NOMO-1 treated with DMSO at 0.1 percent for 48 hours (cell line): Measurements from ENCODE around the gene WLS.

Source experiments
- DNase-seq: peaks from one replicate; lab custom pipeline; 2025; ENCODE audit not compliant: unreplicated experiment; lab: John Stamatoyannopoulos, UW

The WLS gene

DNA sequence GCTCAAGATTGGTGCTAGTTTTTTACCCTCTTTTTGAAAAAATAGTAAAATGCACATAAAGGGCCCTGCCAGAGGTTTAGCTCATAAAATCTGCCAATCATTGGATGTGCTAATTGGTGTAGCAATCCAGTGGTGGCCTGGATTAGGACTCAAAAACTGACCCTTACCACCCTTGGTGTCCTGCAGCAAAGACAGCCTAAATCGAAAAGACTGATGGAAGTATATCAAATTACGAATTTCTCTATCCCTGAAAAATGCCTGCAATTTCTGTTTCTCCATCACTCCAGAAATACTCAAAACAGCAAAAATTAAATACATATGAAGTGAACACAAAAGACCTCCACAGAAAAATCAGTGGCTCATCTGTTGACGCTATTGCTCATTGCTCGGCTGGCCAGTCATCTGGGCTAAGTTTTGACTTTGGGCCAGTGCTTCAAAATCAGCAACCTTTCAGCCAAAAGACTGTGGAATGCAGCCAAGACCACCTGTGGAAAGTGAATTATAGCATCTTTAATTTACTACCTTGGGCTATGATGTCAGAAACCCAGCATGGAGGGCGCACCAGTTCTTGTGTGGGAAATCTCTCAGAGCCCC is 30.0 kb downstream of the WLS start:
- no peak for DNase-seq

- DNase-seq, result no peak
Observed at GRCh38 chr1:68201546-68202238, 30.6 kb downstream of the WLS start.

DNA sequence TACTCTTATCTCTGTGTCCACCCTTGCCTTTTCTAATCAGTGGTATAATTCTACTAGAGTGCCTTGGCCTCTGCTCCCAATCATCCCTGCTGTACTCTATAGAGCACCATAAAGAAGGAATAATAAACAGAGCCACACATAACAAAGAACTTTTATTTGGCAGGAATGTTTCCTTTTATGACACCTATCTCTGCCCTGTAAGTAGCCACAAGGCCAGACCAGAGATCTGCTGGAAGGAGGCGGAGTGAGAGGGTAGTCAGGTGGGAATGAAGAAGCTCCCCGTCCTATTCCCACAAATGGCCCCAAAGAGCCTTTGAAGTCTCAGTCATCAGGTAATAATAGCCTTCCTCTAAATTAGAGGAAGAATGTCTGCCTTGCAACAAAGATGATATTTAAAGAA is 32.7 kb downstream of the WLS start:
- no peak for DNase-seq

DNA sequence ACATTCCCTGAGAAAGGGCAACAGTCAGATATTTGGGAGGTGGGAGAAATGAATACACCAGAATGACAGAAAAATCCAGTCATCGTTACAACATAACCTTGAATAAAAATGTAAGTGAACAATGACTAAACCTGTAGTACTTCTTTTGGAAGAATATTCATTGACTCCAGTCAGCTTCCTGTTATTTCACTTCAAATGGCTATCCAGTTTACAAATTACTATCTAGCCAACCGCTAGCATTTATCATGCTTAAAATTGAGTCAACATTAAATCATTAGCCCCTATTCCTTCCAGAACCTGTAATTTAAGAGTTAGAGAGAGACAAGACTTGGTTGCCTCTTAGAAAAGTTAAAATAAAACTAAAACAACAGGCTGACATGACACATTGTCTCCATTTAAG is 33.6 kb downstream of the WLS start:
- DNase-seq, result no peak

- DNase-seq, result no peak
Observed at GRCh38 chr1:68197891-68198290, 34.4 kb downstream of the WLS start.

- DNase-seq, result no peak
Observed at GRCh38 chr1:68197461-68197860, 34.9 kb downstream of the WLS start.

DNA sequence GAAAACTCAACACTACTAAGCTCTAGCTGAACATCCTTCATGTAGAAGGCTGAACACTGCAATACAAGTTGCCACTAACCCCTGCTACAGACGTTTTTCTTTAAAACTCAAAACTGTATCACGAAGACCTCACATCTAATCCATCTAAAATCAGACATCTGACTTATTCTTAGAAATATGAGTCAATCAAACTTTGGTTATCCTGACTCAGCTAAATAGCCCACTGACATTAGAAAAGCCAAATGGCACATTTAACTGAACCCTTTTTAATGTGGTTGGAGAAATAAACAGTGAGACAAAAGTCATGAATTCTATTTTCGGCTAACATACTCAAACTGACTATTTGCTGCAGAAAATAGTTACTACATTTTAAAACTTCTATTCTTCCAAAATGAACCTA is 35.6 kb downstream of the WLS start:
- DNase-seq, result no peak

GRCh38 chr1:68191717-68192116 is 40.6 kb downstream of the WLS start:
- DNase-seq, result no peak

DNA sequence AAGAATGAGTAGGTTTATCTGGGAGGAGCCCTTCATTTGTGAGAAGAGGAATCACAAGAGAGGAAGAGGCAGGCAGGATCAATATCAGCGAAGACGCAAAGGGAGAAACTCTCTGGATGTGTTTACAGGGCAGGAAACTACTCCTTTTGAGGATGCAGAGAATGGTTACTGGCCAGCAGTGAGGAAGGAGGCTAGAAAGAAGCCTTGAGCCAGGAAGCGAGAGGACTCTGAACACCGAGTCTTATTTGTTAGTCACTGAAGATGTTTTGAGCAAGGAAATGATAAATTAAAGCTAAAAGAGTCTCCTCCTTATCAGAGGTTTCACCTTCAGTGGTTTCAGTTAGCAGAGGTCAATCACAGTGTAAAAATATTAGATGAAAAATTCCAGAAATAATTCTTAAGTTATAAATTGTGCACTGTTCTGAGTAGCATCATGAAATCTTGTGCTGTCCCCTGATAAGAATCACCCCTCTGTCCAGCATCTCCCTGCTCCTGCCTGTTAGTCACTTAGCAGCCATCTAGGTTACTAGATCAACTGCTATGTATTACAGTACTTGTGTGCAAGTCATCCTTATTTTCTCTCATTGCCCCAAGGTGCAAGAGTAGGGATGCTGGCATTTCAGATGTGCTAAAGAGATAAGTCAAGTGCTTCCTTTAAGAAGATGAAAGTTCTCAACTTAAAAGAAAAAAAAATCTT is 43.5 kb downstream of the WLS start:
- DNase-seq, result no peak

DNA sequence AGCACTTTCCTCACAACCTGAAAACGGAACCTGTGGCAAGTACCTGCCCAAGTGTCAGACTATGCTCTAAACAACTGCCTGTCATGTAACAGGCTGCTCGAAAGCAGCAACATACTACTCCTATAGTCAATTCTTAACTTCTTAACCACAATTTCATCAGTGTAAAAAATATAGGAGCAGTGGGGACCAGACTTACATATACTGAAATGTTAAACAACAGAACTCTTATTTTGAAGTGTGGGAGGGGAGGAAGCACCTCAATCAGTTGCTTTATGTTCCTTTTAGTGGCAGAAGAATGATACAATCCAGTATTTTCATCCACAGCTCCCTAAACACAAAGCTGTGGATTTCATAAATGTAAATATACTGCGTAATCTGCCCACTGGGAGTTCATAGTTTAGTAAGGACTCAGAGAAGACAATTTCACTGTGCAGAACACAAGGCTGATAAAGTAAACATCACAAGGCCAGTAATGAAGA is 44.2 kb downstream of the WLS start:
- no peak for DNase-seq

DNA sequence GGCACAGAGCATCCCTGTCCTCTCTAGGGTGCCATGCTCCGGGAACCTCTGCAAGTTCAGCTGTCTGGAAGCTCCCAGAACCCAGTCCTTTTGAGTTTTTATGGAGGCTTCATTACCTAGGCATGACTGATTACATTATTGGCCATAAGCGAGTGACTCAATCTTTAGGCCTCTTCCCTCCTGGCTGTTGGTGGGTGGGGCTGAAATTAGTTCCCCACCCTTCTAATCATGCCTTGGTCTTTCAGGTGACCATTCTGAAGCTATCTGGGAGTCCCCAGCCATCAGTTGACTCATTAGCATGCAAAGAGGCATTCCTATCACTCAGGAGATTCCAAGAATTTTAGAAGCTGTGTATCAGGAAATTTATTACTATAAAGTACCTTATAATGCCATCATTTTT is 46.6 kb downstream of the WLS start:
- no peak for DNase-seq

- DNase-seq, result no peak
Observed at GRCh38 chr1:68183895-68184294, 48.4 kb downstream of the WLS start.

DNA sequence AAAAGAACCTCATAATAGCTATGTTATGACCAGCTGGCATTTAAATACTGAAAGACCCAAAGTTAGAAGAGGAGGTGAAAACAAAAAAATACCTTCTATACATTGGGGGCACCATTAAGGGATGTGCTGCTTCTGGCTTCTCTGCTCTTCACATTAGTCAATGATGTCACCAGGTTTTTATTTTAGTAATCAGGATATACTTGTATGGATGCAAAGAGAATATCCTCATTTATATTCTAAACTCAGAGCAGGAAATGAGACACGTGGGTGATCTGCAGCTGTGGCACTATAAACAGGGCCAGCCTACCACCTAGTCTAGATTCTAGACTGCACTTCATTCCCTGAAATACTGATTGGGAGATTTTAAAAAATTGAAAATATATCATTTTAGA is 51.2 kb downstream of the WLS start:
- DNase-seq, result no peak

- DNase-seq, result no peak
Observed at GRCh38 chr1:68180441-68181164, 51.7 kb downstream of the WLS start.

- no peak for DNase-seq
Observed at GRCh38 chr1:68178821-68179490, 53.4 kb downstream of the WLS start.

- DNase-seq, result no peak
Observed at GRCh38 chr1:68175621-68176398, 56.5 kb downstream of the WLS start.

DNA sequence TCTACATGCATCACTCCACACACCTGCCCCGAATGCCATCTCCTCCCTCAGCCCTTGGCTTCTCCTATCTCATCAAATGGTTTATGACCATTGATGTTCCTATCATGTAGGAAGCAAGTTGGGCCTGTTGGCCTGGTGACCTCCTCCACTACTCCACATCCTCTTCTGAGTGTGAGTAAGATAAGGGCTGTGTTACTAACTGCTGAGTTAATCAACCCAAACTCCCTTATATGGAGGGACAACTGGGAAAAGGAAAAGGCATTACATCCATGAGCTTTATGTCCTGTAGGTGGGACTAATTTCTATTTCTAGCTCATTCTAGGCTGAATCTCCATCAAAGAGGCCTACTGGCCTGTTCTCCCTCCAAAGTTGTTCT is 57.6 kb downstream of the WLS start:
- DNase-seq, result no peak

- DNase-seq, result no peak
Observed at GRCh38 chr1:68173936-68174737, 58.2 kb downstream of the WLS start.

DNA sequence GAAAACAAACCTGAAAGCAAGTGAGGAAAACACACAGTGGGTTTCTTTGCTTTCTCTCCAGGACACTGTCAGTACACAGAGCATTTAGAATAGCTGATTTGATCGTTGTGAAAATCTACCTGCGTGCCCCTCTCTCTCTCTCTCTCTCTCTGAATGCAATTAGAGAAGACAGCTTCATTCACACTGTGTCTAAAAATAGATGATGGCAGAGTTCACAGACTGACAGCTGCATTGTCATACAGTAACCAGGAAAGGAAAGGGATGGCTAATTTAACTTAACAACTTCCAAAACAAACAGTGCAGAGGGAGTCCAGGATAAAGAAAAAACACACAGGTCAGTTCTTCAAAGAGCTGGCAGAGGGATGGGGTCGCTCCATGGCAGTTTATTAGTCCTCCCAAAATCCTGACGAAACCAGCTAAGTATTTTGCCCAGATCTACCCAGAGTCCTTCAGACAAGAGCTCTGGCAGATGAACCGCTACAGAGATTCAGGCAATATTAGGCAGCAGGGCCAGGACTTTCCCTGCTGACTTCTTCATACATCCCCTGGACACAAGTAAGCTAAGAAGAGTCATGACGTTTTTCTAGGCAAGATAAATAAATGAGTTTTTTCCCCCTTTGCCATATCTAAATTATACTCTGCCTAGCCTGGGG is 58.9 kb downstream of the WLS start:
- DNase-seq, result no peak
